Right forelimb (tissue), 1 donor: ENCODE measurements around the gene OR51F2.
"Not testable (repeated sequence)": the region's sequence is repeated elsewhere in the genome, so short reads cannot be mapped to it uniquely, and the experiment has no call there.

Source experiments
- DNase-seq: peaks from one replicate; pipeline ENCODE4 v3.0.0-alpha.2; 2018

Gene OR51F2, protein sequence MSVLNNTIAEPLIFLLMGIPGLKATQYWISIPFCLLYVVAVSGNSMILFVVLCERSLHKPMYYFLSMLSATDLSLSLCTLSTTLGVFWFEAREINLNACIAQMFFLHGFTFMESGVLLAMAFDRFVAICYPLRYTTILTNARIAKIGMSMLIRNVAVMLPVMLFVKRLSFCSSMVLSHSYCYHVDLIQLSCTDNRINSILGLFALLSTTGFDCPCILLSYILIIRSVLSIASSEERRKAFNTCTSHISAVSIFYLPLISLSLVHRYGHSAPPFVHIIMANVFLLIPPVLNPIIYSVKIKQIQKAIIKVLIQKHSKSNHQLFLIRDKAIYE

DNA sequence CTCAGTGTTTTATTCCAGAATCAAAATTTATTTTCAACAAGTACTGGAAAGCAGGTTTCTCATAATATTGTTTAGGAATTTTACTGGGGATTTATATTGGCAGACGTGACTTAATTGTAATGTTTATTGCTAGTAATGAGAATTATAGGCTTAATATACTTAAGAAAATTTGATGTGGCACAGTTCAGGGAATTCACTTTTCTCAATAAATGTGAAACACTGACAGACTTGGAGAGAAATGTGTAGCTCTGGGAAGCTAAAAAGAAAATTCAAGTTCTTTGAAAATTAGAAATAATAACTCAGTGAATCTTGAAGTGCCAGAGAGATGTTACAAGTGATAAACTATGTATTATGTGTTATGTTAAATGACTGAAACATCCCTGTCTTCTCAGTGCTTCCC, at the start of gene OR51F2:
OR51F2 (plus strand) TSS at position 301 of the 400 bp plus-strand sequence. CDS start 101 bp downstream, outside the sequence.
- DNase-seq, result no peak

DNA sequence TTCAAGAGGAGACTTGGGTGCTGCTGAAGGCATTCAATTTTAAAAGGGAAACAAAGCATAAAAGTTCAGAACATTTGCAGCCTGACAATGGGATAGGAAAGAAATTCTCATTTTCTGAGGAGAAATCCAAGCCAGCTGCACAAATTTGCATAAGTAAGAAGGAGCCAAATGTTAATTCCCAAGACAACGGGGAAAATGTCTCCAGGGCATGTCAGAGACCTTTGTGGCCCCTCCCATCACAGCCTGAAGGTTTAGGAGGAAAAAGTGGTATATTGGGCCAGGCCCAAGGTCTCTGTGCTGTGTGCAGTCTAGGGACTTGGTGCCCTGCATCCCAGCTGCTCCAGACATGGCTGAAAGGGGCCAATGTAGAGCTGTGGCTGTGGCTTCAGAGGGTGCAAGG, 38.7 kb upstream of the OR51F2 start:
- no peak for DNase-seq

DNA sequence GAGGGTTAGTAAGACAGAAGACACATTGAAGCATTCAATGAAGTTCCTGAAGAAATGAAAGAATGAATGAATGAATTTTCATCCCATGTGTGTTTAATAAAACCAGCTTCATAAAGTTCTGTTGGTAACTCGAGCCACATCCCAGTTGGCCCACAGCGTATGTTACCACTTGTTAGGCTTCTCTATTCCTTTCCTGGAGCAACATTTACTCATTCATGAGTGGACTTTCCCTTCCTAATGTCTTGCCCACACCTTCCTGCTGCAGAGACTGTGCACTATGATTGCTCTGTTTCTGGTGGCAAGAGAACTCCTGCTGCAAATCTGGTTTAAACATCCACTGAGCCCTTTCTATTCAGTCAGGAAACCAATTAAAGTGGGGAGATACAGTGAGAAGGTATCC, 23.9 kb upstream of the OR51F2 start:
- DNase-seq, result no peak

DNA sequence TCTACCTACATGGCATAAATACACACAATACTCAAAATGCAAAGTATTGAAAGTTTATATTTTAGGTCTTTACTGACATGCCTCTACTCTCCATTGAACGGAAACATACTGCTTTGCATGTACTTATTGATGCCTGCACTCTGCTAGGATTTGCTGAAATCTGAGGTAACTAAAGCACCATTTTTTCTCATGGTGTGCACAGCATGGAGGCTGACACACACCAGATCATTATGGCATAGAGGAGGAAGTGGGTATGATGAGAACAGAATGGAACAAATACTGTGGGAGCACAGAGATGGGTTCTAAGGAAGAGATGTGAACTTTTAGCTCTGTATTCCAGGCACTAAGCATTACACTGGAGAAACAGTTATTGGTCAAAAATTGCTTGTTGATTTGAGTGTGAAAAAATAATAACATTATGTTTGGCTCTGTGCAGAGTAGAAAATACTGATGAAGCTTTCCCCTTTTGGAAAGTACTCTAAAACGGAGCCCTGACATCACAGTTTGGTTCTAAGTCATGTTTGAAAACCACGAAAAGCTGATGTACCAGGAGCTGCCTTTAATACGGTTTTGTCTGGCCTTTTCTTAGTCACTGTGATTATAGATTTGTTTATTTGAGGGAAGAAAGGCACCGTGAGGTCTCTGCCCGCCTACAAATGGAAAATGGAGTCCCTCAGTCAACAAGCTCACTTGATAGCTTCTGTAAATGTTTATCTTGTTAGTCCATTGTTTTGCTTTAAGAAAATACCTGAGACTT, 22.5 kb upstream of the OR51F2 start:
- no peak for DNase-seq

DNA sequence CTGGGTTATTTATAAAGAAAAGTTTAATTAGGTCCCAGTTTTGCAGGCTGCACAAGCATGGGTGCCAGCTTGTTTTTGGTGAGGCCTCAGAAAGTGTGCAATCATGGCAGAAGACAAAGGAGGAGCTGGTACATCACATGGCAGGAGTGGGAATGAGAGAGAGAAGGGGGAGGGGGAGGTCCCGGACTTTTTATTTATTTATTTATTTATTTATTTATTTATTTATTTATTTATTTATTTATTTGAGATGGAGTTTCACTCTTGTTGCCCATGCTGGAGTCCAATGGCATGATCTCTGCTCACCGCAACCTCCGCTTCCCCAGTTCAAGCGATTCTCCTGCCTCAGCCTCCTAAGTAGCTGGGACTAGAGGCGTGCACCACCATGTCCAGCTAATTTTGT, 19.8 kb upstream of the OR51F2 start:
- not testable (repeated sequence) for DNase-seq

DNA sequence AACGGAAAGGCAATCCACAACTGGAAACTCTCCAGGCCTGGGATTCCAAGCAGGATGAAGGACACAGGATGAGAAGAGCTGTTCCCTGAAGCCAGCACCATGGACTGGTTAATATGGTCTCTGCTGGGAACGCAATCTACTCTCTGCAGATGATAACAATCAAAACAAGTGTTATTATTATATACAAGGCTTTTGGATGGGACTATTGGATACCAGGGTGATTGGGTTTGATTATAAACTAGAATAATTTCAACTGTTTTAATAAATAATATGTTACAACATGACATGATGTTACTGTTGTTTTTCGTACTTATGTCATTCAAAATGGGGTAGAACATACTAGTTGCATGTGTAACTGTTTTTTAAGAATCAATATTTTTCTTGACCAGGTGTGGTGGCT, 16.8 kb upstream of the OR51F2 start, which contains the start of gene OR52R1:
OR52R1 (minus strand) TSS at position 101 of the 400 bp plus-strand sequence; CDS start at position 101, 0 bp downstream.
- DNase-seq, result no peak

DNA sequence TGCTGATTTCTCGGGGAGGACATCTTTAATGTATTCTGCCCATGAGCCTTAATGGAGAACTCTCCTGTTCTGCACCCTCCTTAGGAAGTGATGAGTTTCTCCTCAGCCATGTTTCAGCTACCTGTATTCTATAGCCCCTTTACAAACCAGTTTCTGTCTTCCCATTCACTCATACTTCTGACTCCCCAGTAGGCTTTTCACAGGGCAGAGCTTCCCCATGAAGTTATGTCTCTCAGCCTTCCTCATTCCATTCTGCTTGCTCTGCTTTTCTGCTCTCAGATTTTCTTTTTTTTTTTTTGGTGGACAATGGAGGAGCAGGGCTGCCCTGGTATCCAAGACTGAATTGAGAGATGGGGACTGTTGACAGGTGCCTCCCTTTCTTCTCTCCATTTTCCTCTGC, 12.6 kb upstream of the OR51F2 start:
- DNase-seq, result no peak

DNA sequence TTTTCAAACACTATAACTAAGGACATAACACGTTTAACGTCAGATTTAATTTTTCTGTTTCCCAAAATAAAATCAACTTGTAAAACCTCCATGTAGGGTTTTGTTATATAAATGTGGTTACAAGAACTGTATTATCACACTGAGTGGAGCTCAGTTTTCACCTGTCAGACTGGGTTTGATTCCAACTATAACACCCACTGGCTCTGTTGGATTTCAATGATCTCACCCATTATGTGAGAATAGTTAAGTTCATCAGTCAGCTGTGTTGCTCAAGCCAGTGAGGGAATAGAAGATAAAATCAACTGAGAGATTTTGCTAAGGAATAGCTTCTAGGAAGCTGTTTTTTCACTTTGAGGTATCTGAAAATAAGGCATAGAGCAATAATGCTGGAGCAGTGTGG, 11.9 kb upstream of the OR51F2 start:
- DNase-seq, result no peak

DNA sequence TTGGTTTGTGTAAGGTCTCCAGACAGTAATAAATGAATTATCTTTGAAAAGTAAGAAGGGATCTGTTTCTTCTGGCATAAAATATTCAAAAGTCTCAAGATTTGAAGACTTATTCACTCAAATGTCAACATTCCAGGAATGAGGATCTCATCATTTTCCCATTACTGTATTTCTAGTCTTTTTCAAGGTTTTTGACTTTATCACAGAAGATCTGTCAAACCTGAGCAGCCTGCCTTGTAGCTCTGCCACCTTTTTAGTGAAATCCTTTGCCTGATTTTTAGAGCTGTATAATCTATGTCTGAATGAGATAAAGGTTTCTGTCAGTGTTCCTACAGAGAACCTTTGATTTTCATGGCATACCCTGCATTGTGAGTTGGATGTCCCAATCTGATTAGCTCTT, 4.0 kb downstream of the OR51F2 start:
- DNase-seq, result no peak

DNA sequence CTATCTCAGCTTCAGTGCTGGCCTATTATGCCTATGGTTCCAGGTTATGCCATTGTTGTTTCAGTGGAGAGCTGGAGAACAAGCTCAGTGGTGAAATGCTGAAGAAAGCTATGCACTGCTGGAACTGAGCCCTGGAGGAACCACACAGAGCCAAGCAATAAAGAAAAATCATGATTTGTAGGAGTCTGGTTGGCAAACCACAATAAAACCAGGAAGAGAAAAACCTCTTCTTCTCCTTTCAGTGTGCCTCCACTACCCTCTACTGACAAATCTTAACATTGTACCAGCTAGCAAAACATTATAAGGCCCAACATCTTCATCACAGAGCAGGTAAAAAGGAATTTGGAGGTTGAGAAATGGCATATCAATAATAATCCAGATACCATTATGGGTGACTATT, 5.3 kb downstream of the OR51F2 start:
- no peak for DNase-seq

DNA sequence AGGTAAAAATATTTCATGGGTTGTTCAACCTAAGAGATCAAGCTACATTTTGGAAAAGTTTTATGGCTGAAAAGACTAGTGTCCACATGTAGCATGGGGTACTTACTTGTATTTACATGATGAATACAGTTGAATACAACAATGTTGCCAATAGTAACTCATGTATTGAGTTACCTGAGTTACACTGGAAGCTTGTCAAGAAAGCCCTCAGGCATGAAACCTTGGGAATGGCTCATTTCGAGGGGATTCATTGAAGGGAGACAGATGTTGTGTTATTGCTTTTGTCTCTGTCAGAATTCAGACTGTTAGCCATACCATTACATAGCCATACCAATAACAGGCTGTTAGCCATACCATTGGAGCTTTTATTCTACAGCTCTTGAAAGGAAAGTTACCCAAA, 9.2 kb downstream of the OR51F2 start:
- DNase-seq, result no peak

DNA sequence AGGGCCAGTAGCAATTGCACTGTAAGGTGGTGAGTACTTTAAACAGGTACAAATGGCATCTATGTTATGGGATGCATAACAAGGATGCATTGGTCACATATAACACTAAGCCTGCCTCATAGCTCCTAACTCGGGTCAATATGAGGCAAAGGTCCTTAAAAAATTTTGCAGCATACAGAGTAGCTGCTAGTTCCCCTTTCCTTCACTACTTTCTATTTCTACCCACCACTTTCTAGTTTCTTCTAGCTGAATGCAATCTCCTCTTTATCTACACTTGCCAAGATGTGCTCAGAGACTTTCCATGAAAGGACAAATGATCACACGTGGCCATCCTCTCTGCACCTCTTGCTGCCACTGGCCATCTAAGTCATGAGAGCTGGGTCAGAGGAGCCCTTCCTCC, 9.8 kb downstream of the OR51F2 start:
- no peak for DNase-seq

DNA sequence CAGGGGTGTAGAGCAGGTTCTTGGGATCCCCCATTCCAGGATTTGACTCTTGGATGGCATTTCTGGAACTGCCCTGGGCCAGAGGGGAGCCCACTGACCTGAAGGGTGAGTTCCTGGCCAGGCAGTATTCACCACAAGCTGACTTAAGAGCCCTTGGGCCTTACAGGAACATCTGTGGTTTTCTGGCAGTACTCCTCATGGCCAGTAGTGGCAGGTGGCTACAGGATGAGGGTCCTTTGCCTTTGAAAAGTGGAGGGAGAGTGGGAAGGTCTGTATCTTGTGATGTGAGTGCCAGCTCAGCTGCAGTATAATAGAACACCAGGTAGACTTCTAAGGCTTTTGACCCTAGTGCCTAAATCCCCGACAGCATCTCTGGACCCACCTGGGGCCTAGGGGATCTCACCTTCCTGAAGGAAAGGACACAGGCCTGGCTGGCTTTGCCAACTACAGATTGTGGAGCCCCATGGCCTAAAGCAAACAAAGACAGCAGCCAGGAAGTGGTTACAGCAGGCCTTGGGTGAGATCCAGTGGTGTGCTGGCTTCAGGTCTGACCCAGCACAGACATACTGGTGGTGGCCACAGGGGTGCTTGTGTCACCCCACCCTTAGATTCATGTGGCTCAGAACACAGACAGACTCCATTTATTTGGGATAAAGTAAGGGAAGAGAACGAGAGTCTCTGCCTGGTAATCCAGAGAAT, 18.9 kb downstream of the OR51F2 start:
- DNase-seq, result no peak

DNA sequence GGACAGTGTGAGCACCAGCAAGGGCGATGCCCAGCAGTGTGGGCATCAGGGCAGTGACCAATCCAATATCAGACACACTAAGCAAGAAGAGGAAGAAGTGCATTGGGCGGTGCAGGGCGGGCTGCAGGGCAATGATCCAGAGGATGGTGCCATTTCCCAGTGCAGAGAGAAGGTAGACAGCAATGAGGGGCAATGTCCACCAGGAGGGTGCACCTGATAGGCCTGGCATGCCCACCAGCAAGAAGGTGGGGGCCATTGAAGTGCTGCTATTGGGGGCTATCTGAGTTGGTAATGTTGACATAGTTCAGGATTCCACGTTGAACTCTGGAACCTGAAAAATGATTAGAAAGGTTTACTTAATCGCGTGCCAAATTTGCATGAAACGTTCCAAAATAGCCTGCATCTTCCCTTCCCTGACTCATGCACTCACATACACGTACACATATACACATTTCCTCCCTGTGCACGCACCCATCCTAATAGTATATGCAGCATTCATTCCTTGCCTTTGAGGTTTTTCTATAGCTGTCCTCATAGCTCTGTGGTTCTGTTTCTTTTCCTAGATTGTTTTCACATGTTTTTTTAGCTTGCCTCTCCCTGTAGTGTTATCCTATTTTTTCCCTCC, 27.9 kb downstream of the OR51F2 start, which contains the start of gene OR51S1:
OR51S1 (minus strand) TSS at position 301 of the 625 bp plus-strand sequence; CDS start at position 301, 0 bp downstream.
- no peak for DNase-seq

DNA sequence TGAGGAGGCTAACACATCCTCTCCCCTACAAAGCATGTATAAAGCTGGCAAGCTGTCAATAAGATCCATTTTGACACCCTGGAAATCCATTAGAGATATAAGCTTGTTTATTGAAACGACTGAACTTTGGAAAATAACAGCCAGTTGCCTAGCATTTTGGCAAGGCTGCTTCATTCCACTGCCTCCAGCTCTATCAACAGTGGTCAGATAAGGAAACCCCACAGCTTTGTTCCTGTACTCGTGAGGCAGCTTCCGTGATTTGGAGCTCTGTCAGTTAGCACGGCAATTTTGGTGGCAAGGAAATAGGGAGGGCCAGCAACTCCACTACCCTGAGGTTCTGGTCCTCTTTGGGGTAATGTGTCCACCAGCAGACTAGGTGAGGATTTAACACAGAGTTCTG, 29.9 kb downstream of the OR51F2 start:
- DNase-seq, result no peak

DNA sequence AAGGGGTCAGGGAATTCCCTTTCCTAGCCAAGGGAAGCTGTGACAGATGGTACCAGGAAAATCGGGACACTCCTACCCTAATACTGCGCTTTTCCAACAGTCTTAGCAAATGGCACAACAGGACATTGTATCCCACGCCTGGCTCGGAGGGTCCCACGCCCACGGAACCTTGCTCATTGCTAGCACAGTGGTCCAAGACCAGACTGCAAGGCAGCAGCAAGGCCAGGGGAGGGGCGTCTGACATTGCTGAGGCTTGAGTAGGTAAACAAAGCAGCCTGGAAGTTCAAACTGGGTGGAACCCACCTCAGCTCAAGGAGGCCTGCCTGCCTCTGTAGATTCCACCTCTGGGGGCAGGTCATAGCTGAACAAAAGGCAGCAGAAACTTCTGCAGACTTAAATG, 33.2 kb downstream of the OR51F2 start:
- DNase-seq, result not testable (repeated sequence)

DNA sequence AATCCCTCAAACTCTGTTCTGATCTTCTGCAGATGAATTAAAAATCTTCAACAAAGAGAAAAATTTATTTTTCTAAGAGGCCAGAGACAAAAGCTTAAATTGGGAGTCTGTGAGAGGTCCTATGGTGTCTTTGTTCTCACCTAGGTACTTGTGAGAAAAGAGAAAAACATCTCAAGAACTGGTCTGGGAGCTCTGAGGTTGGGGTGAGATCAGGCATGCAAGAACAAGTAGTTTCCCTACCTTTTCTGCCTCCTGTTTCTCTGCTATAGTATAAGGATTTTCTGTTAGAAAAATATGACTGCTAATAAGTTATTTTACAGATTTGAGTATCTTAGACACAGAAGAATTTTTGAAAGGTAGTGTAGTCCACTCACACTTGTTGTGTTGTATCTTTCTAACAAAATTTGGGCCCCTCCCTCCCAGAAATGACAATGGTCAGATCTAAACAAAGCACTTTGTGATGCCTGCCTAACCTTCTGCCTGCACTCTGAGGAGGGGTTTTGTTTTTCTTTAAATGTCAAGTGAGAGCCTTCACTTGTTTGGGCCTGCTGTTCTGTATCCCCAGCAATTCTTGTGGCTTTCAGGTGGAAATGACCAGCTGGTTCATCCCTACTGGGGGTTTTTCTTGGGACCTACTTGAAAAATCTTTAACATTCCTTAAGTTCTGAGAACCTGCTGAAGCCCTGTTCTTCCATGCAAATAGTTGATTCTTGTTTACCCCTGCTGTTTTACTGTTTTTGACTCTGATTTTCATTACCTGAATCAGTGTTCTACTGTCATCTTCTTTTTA, 41.5 kb downstream of the OR51F2 start:
- DNase-seq, result no peak

DNA sequence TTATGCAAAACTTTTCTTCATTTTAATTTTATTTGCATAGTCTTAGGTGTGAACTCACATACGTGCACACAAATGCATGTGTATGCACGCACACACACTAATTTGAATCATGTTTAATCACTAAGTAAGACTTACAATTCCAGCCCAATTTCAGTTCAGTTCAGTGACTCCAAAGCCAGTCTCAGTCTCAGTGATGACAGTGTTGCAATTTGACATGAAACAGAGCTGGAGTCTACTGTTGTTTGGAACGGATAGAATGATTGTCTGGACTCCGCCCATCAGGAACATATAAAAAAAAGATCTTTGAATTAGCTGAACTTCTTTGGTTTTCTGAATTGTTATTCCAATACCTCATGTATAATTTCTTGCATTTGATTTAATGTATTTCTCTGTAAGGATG, 42.8 kb downstream of the OR51F2 start:
- no peak for DNase-seq

DNA sequence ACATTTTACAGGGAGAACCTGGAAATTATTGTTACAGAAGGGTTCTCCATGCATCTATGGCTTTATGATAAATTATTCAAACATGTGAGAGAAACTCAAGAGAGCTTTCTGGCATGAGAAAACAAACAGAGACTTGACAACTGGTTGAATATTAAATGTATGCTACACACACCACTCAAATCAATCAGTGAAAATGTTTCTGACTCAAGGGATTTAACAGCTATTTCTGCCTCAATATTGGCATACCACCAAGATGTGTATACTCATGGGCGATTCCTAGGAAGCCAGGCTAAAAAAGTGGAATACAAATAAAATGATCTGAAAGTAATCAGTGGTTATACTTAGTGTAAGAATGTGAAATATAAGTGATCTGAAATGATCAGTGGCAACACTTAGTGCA, 44.7 kb downstream of the OR51F2 start:
- no peak for DNase-seq
